ENCODE data around the gene POLR3B.

DNA sequence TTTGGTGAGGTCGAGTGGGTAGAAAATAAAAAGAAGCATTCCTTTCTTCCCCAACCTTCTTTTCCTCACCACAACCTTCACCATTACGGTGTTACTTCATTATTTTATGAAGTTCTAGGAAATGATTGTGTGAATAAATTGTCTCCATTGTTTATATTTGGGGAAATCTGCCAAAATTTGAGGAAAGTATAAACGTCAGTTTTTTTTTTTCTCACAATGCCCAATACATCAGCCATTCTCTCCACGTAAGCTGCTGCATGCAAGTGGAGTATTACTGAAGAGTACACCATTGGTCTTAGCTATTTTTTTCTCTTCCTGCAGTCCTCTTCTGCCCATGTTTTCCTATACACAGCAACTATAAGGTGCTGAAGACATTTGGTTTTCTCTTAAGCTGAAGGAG, 9.1 kb upstream of the POLR3B start:
- no peak for TF ChIP-seq ZFX (IDR thresholded peaks at IDR 0.05; ENCODE audit: borderline replicate concordance)
- TF ChIP-seq, protein P1, sequence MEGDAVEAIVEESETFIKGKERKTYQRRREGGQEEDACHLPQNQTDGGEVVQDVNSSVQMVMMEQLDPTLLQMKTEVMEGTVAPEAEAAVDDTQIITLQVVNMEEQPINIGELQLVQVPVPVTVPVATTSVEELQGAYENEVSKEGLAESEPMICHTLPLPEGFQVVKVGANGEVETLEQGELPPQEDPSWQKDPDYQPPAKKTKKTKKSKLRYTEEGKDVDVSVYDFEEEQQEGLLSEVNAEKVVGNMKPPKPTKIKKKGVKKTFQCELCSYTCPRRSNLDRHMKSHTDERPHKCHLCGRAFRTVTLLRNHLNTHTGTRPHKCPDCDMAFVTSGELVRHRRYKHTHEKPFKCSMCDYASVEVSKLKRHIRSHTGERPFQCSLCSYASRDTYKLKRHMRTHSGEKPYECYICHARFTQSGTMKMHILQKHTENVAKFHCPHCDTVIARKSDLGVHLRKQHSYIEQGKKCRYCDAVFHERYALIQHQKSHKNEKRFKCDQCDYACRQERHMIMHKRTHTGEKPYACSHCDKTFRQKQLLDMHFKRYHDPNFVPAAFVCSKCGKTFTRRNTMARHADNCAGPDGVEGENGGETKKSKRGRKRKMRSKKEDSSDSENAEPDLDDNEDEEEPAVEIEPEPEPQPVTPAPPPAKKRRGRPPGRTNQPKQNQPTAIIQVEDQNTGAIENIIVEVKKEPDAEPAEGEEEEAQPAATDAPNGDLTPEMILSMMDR (IDR thresholded peaks at IDR 0.05) = no peak

All from 22Rv1 (cell line).